PC-3 (cell line): ENCODE results near the gene PRDM13. TPM values are rescaled to one million over a fixed set of nuclear protein-coding genes. Genes with fewer than 3 reads are reported as not detected.

Experiments used
- ATAC-seq: fragments of 200-7000 bp; cut with Tn5 transposase; 2 replicates; pipeline ENCODE4 v1.9.1; 2020; ENCODE audit warnings: mild to moderate bottlenecking, moderate library complexity
- BruUV-seq: library from RNA; stranded (reverse); fragments of 400-500 nt; replicated peaks from 2 replicates; lab custom pipeline; 2021; lab: Mats Ljungman, UMichigan
- CTCF ChIA-PET: fragments of 300-600 bp; sonication (Branson Sonifier 250); formaldehyde crosslinking; loops from one replicate; lab custom pipeline; 2022; ENCODE audit warnings: antibody characterized with exemption; lab: Charles Lee
- POLR2A ChIA-PET: fragments of 300-600 bp; sonication (Branson Sonifier 250); formaldehyde crosslinking; loops from one replicate; lab custom pipeline; 2022; ENCODE audit warnings: antibody characterized with exemption; ENCODE audit not compliant: unreplicated experiment; lab: Charles Lee
- DNase-seq: peaks from one replicate; pipeline ENCODE4 v3.0.0-alpha.2; 2015
- H2AFZ ChIP-seq: fragments of 300-600 bp; sonication (generic); 2 replicates; pipeline ENCODE4 v1.6.0; 2016; ENCODE audit warnings: antibody characterized with exemption, low read length
- H3F3A ChIP-seq: fragments of 300-600 bp; sonication (generic); one replicate; pipeline ENCODE4 v1.6.0; 2017; ENCODE audit warnings: antibody characterized with exemption, low read length, control low read depth, mild to moderate bottlenecking; ENCODE audit not compliant: unreplicated experiment
- H3K27ac ChIP-seq: fragments of 300-600 bp; sonication (generic); 2 replicates; pipeline ENCODE4 v1.5.1; 2016; ENCODE audit warnings: mild to moderate bottlenecking, low read length
- H3K27me3 ChIP-seq: fragments of 300-600 bp; sonication (generic); 2 replicates; pipeline ENCODE4 v1.6.1; 2016; ENCODE audit warnings: low read length, mixed read lengths
- H3K36me3 ChIP-seq: fragments of 300-600 bp; sonication (generic); 2 replicates; pipeline ENCODE4 v1.6.1; 2016; ENCODE audit warnings: low read depth, mixed run types, low read length, mixed read lengths
- H3K4me1 ChIP-seq: fragments of 300-600 bp; sonication (generic); 2 replicates; pipeline ENCODE4 v1.5.1; 2016; ENCODE audit warnings: low read length; ENCODE audit not compliant: insufficient read depth
- H3K4me2 ChIP-seq: fragments of 300-600 bp; sonication (generic); 2 replicates; pipeline ENCODE4 v1.6.0; 2016; ENCODE audit warnings: low read length
- H3K4me3 ChIP-seq: fragments of 300-600 bp; sonication (generic); 2 replicates; pipeline ENCODE4 v1.5.1; 2016; ENCODE audit warnings: mild to moderate bottlenecking, low read length, mixed read lengths
- H3K79me2 ChIP-seq: fragments of 300-600 bp; sonication (generic); 2 replicates; pipeline ENCODE4 v1.6.1; 2017; ENCODE audit warnings: low read length, mixed read lengths
- H3K9ac ChIP-seq: fragments of 300-600 bp; sonication (generic); 2 replicates; pipeline ENCODE4 v1.6.0; 2016; ENCODE audit warnings: mild to moderate bottlenecking, low read length
- H3K9me2 ChIP-seq: fragments of 300-600 bp; sonication (generic); replicated peaks from 2 replicates; pipeline ENCODE4 v1.6.1; 2016; ENCODE audit warnings: mixed run types, low read length, mixed read lengths
- H3K9me3 ChIP-seq: fragments of 300-600 bp; sonication (generic); 2 replicates; pipeline ENCODE4 v1.6.1; 2016; ENCODE audit warnings: low read length, mixed read lengths
- H4K20me1 ChIP-seq: fragments of 300-600 bp; sonication (generic); 2 replicates; pipeline ENCODE4 v1.6.1; 2016; ENCODE audit warnings: low read length, mixed read lengths
- CTCF ChIP-seq: fragments of 300-600 bp; sonication (generic); conservative IDR thresholded peaks from 2 replicates; pipeline ENCODE4 v1.5.1; 2017; ENCODE audit warnings: antibody characterized with exemption, low read depth, mild to moderate bottlenecking, low read length
- EZH2 ChIP-seq: fragments of 300-600 bp; sonication (generic); IDR thresholded peaks from one replicate; pipeline ENCODE4 v1.6.1; 2017; ENCODE audit warnings: antibody characterized with exemption, mild to moderate bottlenecking, low read length; ENCODE audit not compliant: unreplicated experiment
- EZH2phosphoT487 ChIP-seq: fragments of 300-600 bp; sonication (generic); IDR thresholded peaks from 2 replicates; pipeline ENCODE4 v1.6.1; 2018; ENCODE audit warnings: mild to moderate bottlenecking, antibody characterized with exemption, low read length, borderline replicate concordance
- intact Hi-C: fragments of 100-400 bp; cut with micrococcal nuclease; formaldehyde crosslinking; loops from 2 replicates; pipeline ENCODE4 v1.9.0; 2023
- total RNA-seq: library from RNA; depleted of rRNA; stranded (reverse); fragments of >200 nt; gene quantifications from 2 replicates; pipeline ENCODE4 v1.2.3, GENCODE V29; 2014

Gene PRDM13
- total RNA-seq, 1 experiment from 2014 or later, result not detected

GRCh38 chr6:99660206-99660605 lies 53.6 kb downstream of the PRDM13 start:
- Histone ChIP-seq H4K20me1 (no peaks in the 10 kb centered on the region), H3K27me3 (peaks cover 5% of the 10 kb centered on the region; the same call in 1 of the 2 replicates), H3K4me2 (no peak overlapping the region), H3K79me2 (no peaks in the 10 kb centered on the region), H3K9me3 (no peaks in the 10 kb centered on the region), H3K4me1 (no peaks in the 10 kb centered on the region), H3K27ac (no peak overlapping the region), H3F3A (no peaks in the 10 kb centered on the region), H3K4me3 (no peak overlapping the region), H3K36me3 (no peaks in the 10 kb centered on the region), H2AFZ (no peak overlapping the region), H3K9me2 (no peaks in the 10 kb centered on the region), H3K9ac (no peak overlapping the region)
- no peak for DNase-seq
- no TSS peak for BruUV-seq
- no peak for TF ChIP-seq EZH2phosphoT487
- no peak for TF ChIP-seq CTCF
- TF ChIP-seq EZH2, result no peak
- intact Hi-C loops, result no loop called here
- POLR2A ChIA-PET, result no interaction called here
- CTCF ChIA-PET, result no interaction called here
- no peak for ATAC-seq

GRCh38 chr6:99661870-99662269 lies 55.2 kb downstream of the PRDM13 start:
- TF ChIP-seq EZH2phosphoT487, result no peak
- TF ChIP-seq CTCF, result no peak
- no peak for TF ChIP-seq EZH2
- H2AFZ ChIP-seq, result no peak overlapping the region
- no peaks in the 10 kb centered on the region for H3F3A ChIP-seq
- ATAC-seq, result no peak
- peaks cover 16% of the 10 kb centered on the region; the same call in 1 of the 2 replicates for H3K27me3 ChIP-seq
- H3K4me3 ChIP-seq, result no peak overlapping the region
- H3K9ac ChIP-seq, result no peak overlapping the region
- no peaks in the 10 kb centered on the region for H4K20me1 ChIP-seq
- no peaks in the 10 kb centered on the region for H3K4me1 ChIP-seq
- CTCF ChIA-PET, result no interaction called here
- no TSS peak for BruUV-seq
- no peaks in the 10 kb centered on the region for H3K9me3 ChIP-seq
- no peak overlapping the region for H3K4me2 ChIP-seq
- DNase-seq, result no peak
- intact Hi-C loops, result no loop called here
- no peaks in the 10 kb centered on the region for H3K79me2 ChIP-seq
- POLR2A ChIA-PET, result no interaction called here
- no peak overlapping the region for H3K27ac ChIP-seq
- H3K36me3 ChIP-seq, result no peaks in the 10 kb centered on the region
- H3K9me2 ChIP-seq, result no peaks in the 10 kb centered on the region

- Histone ChIP-seq H3K4me1 (no peaks in the 10 kb centered on the region), H3K79me2 (no peaks in the 10 kb centered on the region), H3K27me3 (peaks cover 16% of the 10 kb centered on the region; the same call in 1 of the 2 replicates), H3K9ac (no peak overlapping the region), H3K4me2 (no peak overlapping the region), H3F3A (no peaks in the 10 kb centered on the region), H3K36me3 (no peaks in the 10 kb centered on the region), H2AFZ (no peak overlapping the region), H3K9me3 (no peaks in the 10 kb centered on the region), H3K4me3 (no peak overlapping the region), H3K9me2 (no peaks in the 10 kb centered on the region), H4K20me1 (no peaks in the 10 kb centered on the region), H3K27ac (no peak overlapping the region)
- no peak for ATAC-seq
- TF ChIP-seq EZH2, result no peak
- TF ChIP-seq CTCF, result no peak
- TF ChIP-seq EZH2phosphoT487, result no peak
- CTCF ChIA-PET, result no interaction called here
- POLR2A ChIA-PET, result no interaction called here
- no peak for DNase-seq
- intact Hi-C loops, result no loop called here
- no TSS peak for BruUV-seq
Observed at GRCh38 chr6:99662616-99663015, 56.0 kb downstream of the PRDM13 start.
